HepG2 (cell line): ENCODE measurements around the gene NCAM2. TPM values are rescaled to one million over a fixed set of nuclear protein-coding genes. Genes with fewer than 3 reads are reported as not detected.

Experiments
- FOXA1 ChIP-seq, 2 experiments: fragments of 450-650 bp in 1 of 2; sonication (generic) in 1 of 2; formaldehyde crosslinking in 1 of 2; IDR thresholded peaks; 2 replicates each; pipeline versions ENCODE4 v1.4.0 to v1.6.1; 2016 to 2020; ENCODE audit warnings: missing genetic modification reagents in 1 of 2
- THAP8 ChIP-seq: sonication (generic); formaldehyde crosslinking; IDR thresholded peaks from 2 replicates; pipeline ENCODE4 v1.5.1; 2020; ENCODE audit warnings: missing genetic modification reagents, mild to moderate bottlenecking, borderline replicate concordance
- XRCC5 ChIP-seq: fragments of 200-400 bp; formaldehyde crosslinking; optimal IDR thresholded peaks from 2 replicates; pipeline ENCODE3; 2017; ENCODE audit warnings: mild to moderate bottlenecking, low read length
- polyA plus RNA-seq, 8 experiments: library from polyadenylated mRNA; depleted of rRNA in 3 of 8; stranded (reverse) in 7 of 8; unstranded in 1 of 8; fragments of >200 nt; fragmentation: Illumina TruSeq in 4 of 8; extraction: Trizol in 4 of 8; gene quantifications; 2 replicates each; pipeline versions ENCODE4 v1.2.1 to v1.2.3, GENCODE V29; 2011 to 2016; ENCODE audit warnings: low read depth in 4 of 8, missing spikeins in 1 of 8, mixed read lengths in 1 of 8; ENCODE audit not compliant: insufficient read depth in 1 of 8
- total RNA-seq, 5 experiments: library from RNA; depleted of rRNA; stranded (reverse); fragments of >200 nt; fragmentation: Illumina TruSeq; extraction: Trizol; gene quantifications; 2 replicates each; pipeline ENCODE4 v1.2.3, GENCODE V29; 2016; ENCODE audit warnings: low read depth in 1 of 5
- TF ChIP-seq, protein P1 (sequence below): sonication (generic); formaldehyde crosslinking; IDR thresholded peaks from 2 replicates; pipeline ENCODE4 v1.5.0; 2020; ENCODE audit warnings: missing genetic modification reagents
- TF ChIP-seq, protein P2 (sequence below): sonication (generic); formaldehyde crosslinking; IDR thresholded peaks from 2 replicates; pipeline ENCODE4 v1.4.0; 2020; ENCODE audit warnings: missing genetic modification reagents

The NCAM2 gene
- total and polyA plus RNA-seq, 2 of the 13 experiments (the other 11 are each of a cell fraction or from before 2014, with no cell fraction given) = not detected

GRCh38 chr21:21187579-21187978 is 189.4 kb downstream of the NCAM2 start (continued):
- TF ChIP-seq, protein P1, sequence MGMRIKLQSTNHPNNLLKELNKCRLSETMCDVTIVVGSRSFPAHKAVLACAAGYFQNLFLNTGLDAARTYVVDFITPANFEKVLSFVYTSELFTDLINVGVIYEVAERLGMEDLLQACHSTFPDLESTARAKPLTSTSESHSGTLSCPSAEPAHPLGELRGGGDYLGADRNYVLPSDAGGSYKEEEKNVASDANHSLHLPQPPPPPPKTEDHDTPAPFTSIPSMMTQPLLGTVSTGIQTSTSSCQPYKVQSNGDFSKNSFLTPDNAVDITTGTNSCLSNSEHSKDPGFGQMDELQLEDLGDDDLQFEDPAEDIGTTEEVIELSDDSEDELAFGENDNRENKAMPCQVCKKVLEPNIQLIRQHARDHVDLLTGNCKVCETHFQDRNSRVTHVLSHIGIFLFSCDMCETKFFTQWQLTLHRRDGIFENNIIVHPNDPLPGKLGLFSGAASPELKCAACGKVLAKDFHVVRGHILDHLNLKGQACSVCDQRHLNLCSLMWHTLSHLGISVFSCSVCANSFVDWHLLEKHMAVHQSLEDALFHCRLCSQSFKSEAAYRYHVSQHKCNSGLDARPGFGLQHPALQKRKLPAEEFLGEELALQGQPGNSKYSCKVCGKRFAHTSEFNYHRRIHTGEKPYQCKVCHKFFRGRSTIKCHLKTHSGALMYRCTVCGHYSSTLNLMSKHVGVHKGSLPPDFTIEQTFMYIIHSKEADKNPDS (CRISPR knock-in tag) = no peak
- TF ChIP-seq THAP8 = no peak
- no peak for TF ChIP-seq XRCC5
- TF ChIP-seq, protein P2, sequence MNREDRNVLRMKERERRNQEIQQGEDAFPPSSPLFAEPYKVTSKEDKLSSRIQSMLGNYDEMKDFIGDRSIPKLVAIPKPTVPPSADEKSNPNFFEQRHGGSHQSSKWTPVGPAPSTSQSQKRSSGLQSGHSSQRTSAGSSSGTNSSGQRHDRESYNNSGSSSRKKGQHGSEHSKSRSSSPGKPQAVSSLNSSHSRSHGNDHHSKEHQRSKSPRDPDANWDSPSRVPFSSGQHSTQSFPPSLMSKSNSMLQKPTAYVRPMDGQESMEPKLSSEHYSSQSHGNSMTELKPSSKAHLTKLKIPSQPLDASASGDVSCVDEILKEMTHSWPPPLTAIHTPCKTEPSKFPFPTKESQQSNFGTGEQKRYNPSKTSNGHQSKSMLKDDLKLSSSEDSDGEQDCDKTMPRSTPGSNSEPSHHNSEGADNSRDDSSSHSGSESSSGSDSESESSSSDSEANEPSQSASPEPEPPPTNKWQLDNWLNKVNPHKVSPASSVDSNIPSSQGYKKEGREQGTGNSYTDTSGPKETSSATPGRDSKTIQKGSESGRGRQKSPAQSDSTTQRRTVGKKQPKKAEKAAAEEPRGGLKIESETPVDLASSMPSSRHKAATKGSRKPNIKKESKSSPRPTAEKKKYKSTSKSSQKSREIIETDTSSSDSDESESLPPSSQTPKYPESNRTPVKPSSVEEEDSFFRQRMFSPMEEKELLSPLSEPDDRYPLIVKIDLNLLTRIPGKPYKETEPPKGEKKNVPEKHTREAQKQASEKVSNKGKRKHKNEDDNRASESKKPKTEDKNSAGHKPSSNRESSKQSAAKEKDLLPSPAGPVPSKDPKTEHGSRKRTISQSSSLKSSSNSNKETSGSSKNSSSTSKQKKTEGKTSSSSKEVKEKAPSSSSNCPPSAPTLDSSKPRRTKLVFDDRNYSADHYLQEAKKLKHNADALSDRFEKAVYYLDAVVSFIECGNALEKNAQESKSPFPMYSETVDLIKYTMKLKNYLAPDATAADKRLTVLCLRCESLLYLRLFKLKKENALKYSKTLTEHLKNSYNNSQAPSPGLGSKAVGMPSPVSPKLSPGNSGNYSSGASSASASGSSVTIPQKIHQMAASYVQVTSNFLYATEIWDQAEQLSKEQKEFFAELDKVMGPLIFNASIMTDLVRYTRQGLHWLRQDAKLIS (CRISPR knock-in tag) = no peak
- no peak for TF ChIP-seq FOXA1 (IDR thresholded peaks at IDR 0.05)
- no peak for TF ChIP-seq FOXA1 (CRISPR knock-in tag; IDR thresholded peaks at IDR 0.05)
